DOHH2 (cell line): ENCODE measurements around the gene CRIM1.
"Not testable (repeated sequence)": the region's sequence is repeated elsewhere in the genome, so short reads cannot be mapped to it uniquely, and the experiment has no call there.

Experiments
- H3F3A ChIP-seq: fragments of 200-600 bp; sonication (generic), shearing (Covaris generic); 2 replicates; pipeline ENCODE4 v1.6.0; 2016; ENCODE audit warnings: antibody characterized with exemption, mild to moderate bottlenecking; ENCODE audit not compliant: control insufficient read depth, insufficient read depth
- H3K27ac ChIP-seq: fragments of 200-600 bp; sonication (generic); 2 replicates; pipeline ENCODE4 v1.5.1; 2014; ENCODE audit warnings: low read depth, mild to moderate bottlenecking, low read length, moderate library complexity
- H3K27me3 ChIP-seq: fragments of 200-600 bp; sonication (generic); 2 replicates; pipeline ENCODE4 v1.6.1; 2014; ENCODE audit warnings: mild to moderate bottlenecking, low read length, mixed read lengths; ENCODE audit not compliant: control insufficient read depth
- H3K36me3 ChIP-seq: fragments of 200-600 bp; sonication (generic); 2 replicates; pipeline ENCODE4 v1.6.1; 2014; ENCODE audit warnings: mild to moderate bottlenecking, low read length, moderate library complexity, mixed read lengths; ENCODE audit not compliant: control insufficient read depth
- H3K4me1 ChIP-seq: fragments of 200-600 bp; sonication (generic); 2 replicates; pipeline ENCODE4 v1.6.1; 2014; ENCODE audit warnings: mild to moderate bottlenecking, low read length, mixed read lengths; ENCODE audit not compliant: control insufficient read depth
- H3K4me2 ChIP-seq: fragments of 200-600 bp; sonication (generic); 2 replicates; pipeline ENCODE4 v1.6.0; 2014; ENCODE audit warnings: mild to moderate bottlenecking, low read length, moderate library complexity
- H3K4me3 ChIP-seq: fragments of 200-600 bp; sonication (generic); 2 replicates; pipeline ENCODE4 v1.5.1; 2014; ENCODE audit warnings: mild to moderate bottlenecking, low read length, mixed read lengths
- H3K79me2 ChIP-seq: fragments of 200-600 bp; sonication (generic); 2 replicates; pipeline ENCODE4 v1.6.1; 2014; ENCODE audit warnings: mild to moderate bottlenecking, low read length, mixed read lengths; ENCODE audit not compliant: control insufficient read depth
- H3K9me2 ChIP-seq: fragments of 200-600 bp; sonication (generic); replicated peaks from 2 replicates; pipeline ENCODE4 v1.6.1; 2014; ENCODE audit warnings: mild to moderate bottlenecking, low read length, mixed read lengths; ENCODE audit not compliant: control insufficient read depth
- H3K9me3 ChIP-seq: fragments of 200-600 bp; sonication (generic); 2 replicates; pipeline ENCODE4 v1.6.1; 2014; ENCODE audit warnings: antibody characterized with exemption, low read length, mixed read lengths; ENCODE audit not compliant: control insufficient read depth, insufficient read depth
- H4K20me1 ChIP-seq: fragments of 200-600 bp; sonication (generic); 2 replicates; pipeline ENCODE4 v1.6.0; 2014; ENCODE audit warnings: low read depth, mild to moderate bottlenecking, antibody characterized with exemption, low read length, moderate library complexity; ENCODE audit not compliant: control insufficient read depth, insufficient read depth
- CTCF ChIP-seq: fragments of 200-600 bp; sonication (generic); IDR thresholded peaks from one replicate; pipeline ENCODE4 v1.5.1; 2014; ENCODE audit warnings: antibody characterized with exemption, mild to moderate bottlenecking, low read depth, low read length; ENCODE audit not compliant: poor library complexity, severe bottlenecking
- EZH2phosphoT487 ChIP-seq: fragments of 200-600 bp; sonication (generic); IDR thresholded peaks from 2 replicates; pipeline ENCODE4 v1.6.1; 2017; ENCODE audit warnings: borderline replicate concordance, mild to moderate bottlenecking, antibody characterized with exemption, low read length, moderate library complexity, mixed read lengths

The CRIM1 gene

GRCh38 chr2:36360834-36361233 lies 5.3 kb downstream of the CRIM1 start:
- TF ChIP-seq EZH2phosphoT487 (no peak), CTCF (no peak)
- H3K4me3 ChIP-seq = no peak overlapping the region
- H3K4me2 ChIP-seq = peak overlapping the region; percentile 26
- no peaks in the 10 kb centered on the region for H3K9me3 ChIP-seq
- peaks cover 61% of the 10 kb centered on the region for H3K4me1 ChIP-seq
- H3K27ac ChIP-seq = no peak overlapping the region
- no peaks in the 10 kb centered on the region for H3K9me2 ChIP-seq
- H3K36me3 ChIP-seq = peaks cover 36% of the 10 kb centered on the region
- H4K20me1 ChIP-seq = peaks cover 50% of the 10 kb centered on the region
- peaks cover 18% of the 10 kb centered on the region for H3F3A ChIP-seq
- no peaks in the 10 kb centered on the region for H3K27me3 ChIP-seq
- H3K79me2 ChIP-seq = peaks cover 92% of the 10 kb centered on the region

DNA sequence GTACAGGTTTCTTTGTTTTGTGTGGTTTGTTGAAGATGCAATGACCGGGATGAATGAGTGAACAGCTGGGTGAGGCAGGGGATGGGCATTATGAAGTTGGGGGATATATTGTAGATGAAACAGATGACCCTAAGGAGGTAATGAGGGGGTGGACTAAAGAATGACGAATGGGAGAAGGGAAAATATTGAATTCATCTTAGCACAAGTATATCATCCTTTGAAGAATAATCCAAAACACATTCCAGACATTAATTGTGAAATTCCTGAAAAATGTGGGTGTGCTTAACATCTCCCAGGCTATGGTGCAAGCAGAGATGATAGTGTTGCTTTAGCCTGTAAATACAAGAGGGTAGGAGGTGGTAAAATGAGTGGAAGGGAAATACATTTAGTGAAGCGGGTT lies 5.8 kb downstream of the CRIM1 start:
- TF ChIP-seq EZH2phosphoT487 = no peak
- TF ChIP-seq CTCF = no peak
- H3K27me3 ChIP-seq = no peaks in the 10 kb centered on the region
- no peak overlapping the region for H3K4me3 ChIP-seq
- no peaks in the 10 kb centered on the region for H3K9me3 ChIP-seq
- H3K4me2 ChIP-seq = peak overlapping the region; percentile 26
- H3K79me2 ChIP-seq = peaks cover 95% of the 10 kb centered on the region
- H3F3A ChIP-seq = peaks cover 18% of the 10 kb centered on the region
- H3K9me2 ChIP-seq = no peaks in the 10 kb centered on the region
- H3K4me1 ChIP-seq = peaks cover 62% of the 10 kb centered on the region
- peaks cover 50% of the 10 kb centered on the region for H4K20me1 ChIP-seq
- H3K36me3 ChIP-seq = peaks cover 34% of the 10 kb centered on the region
- no peak overlapping the region for H3K27ac ChIP-seq

- H3K27me3 ChIP-seq = no peaks in the 10 kb centered on the region
- H3K4me3 ChIP-seq = no peak overlapping the region
- peaks cover 50% of the 10 kb centered on the region for H4K20me1 ChIP-seq
- 0 out of 2 replicates have a peak overlapping the region, but pooled peaks have one; percentile 26 for H3K4me2 ChIP-seq
- H3K9me2 ChIP-seq = no peaks in the 10 kb centered on the region
- no peak for TF ChIP-seq CTCF
- no peak for TF ChIP-seq EZH2phosphoT487
- peaks cover 29% of the 10 kb centered on the region for H3K36me3 ChIP-seq
- H3F3A ChIP-seq = peaks cover 14% of the 10 kb centered on the region
- peaks cover 67% of the 10 kb centered on the region for H3K4me1 ChIP-seq
- no peak overlapping the region for H3K27ac ChIP-seq
- no peaks in the 10 kb centered on the region for H3K9me3 ChIP-seq
- peaks cover 99% of the 10 kb centered on the region for H3K79me2 ChIP-seq
Observed at GRCh38 chr2:36362291-36362690, 6.7 kb downstream of the CRIM1 start.

DNA sequence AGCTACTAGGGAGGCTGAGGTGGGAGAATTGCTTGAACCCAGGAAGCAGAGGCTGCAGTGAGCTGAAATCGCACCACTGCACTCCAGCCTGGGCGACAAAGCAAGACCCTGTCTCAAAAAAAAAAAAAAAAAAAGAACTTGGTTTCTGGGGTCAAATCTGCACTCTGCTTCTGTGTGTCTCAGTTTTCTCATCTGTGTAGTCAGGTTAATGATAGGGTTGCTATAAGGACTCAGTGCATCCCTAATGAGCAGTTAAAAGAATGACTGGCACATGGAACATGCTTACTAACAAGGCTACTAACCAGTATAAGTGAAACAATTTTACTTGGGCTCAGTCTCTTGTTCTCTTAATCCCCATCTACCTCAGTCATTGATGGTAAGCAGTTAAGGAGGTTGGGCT lies 7.5 kb downstream of the CRIM1 start:
- Histone ChIP-seq H4K20me1 (peaks cover 55% of the 10 kb centered on the region), H3K4me1 (peaks cover 62% of the 10 kb centered on the region), H3K79me2 (peaks cover 99% of the 10 kb centered on the region), H3K36me3 (peaks cover 24% of the 10 kb centered on the region)
- not testable (repeated sequence) for H3F3A ChIP-seq, H3K27ac ChIP-seq, H3K27me3 ChIP-seq, H3K9me2 ChIP-seq, H3K4me2 ChIP-seq, H3K4me3 ChIP-seq, H3K9me3 ChIP-seq
